Natural killer cell (primary cell): ENCODE results near the gene LRG1. TPM values are rescaled to one million over a fixed set of nuclear protein-coding genes. Genes with fewer than 3 reads are reported as not detected.
A peak's percentile ranks its signal among the peaks of the same experiment; 100 is the strongest.
"Not testable (repeated sequence)": the region's sequence is repeated elsewhere in the genome, so short reads cannot be mapped to it uniquely, and the experiment has no call there.

Source experiments
- ATAC-seq, 3 donors: fragments of 150-1000 bp in 2 of 3; fragments of 200-7000 bp in 1 of 3; cut with Tn5 transposase; 1 replicate in 1 of 3; 2 replicates in 2 of 3; pipeline ENCODE4 v1.10.0; 2021; ENCODE audit warnings: mild to moderate bottlenecking in 2 of 3, moderate library complexity in 2 of 3
- DNase-seq, 2 donors: peaks; one replicate each; pipeline versions ENCODE4 v3.0.0 to v3.0.0-alpha.2; 2013 to 2021; ENCODE audit warnings: mixed read lengths in 1 of 2
- H3K27ac ChIP-seq: one replicate; pipeline ENCODE4 v1.5.1; 2013; ENCODE audit warnings: mild to moderate bottlenecking, low read length
- H3K27me3 ChIP-seq: one replicate; pipeline ENCODE4 v1.6.1; 2013; ENCODE audit warnings: low read length; ENCODE audit not compliant: control insufficient read depth, insufficient read depth
- H3K36me3 ChIP-seq: one replicate; pipeline ENCODE4 v1.6.1; 2013; ENCODE audit warnings: low read length; ENCODE audit not compliant: control insufficient read depth, insufficient read depth
- H3K4me1 ChIP-seq: one replicate; pipeline ENCODE4 v1.6.1; 2013; ENCODE audit warnings: low read length; ENCODE audit not compliant: control insufficient read depth, insufficient read depth
- H3K4me3 ChIP-seq: one replicate; pipeline ENCODE4 v1.5.1; 2013; ENCODE audit warnings: low read length
- H3K9me3 ChIP-seq: one replicate; pipeline ENCODE4 v1.6.1; 2013; ENCODE audit warnings: low read length; ENCODE audit not compliant: control insufficient read depth, insufficient read depth
- H3K27ac Mint-ChIP-seq, 2 donors: one replicate each; pipeline ENCODE4 v1.8.0; 2022; ENCODE audit warnings: mild to moderate bottlenecking in 2 of 2, mixed read lengths in 2 of 2, moderate library complexity in 1 of 2
- H3K27me3 Mint-ChIP-seq, 2 donors: one replicate each; pipeline ENCODE4 v1.8.0; 2022; ENCODE audit warnings: low read depth in 2 of 2, mixed read lengths in 2 of 2
- H3K36me3 Mint-ChIP-seq: one replicate; pipeline ENCODE4 v1.8.0; 2022; ENCODE audit warnings: mixed read lengths
- H3K4me1 Mint-ChIP-seq, 2 donors: one replicate each; pipeline ENCODE4 v1.8.0; 2022; ENCODE audit warnings: mixed read lengths in 2 of 2
- H3K4me3 Mint-ChIP-seq: one replicate; pipeline ENCODE4 v1.8.0; 2022; ENCODE audit warnings: mild to moderate bottlenecking, moderate library complexity, mixed read lengths
- H3K9me3 Mint-ChIP-seq, 2 donors: one replicate each; pipeline ENCODE4 v1.8.0; 2022; ENCODE audit warnings: mixed read lengths in 2 of 2
- WGBS: methylation state at CpG from one replicate; pipeline ENCODE4 v1.1.7; 2013; ENCODE audit warnings: missing lambda C conversion rate; ENCODE audit not compliant: insufficient coverage; 5-methylcytosine and 5-hydroxymethylcytosine counted together
- intact Hi-C: fragments of 100-400 bp; cut with micrococcal nuclease; formaldehyde crosslinking; loops from one replicate; pipeline ENCODE4 v1.14.2; 2022
- total RNA-seq, 4 donors: library from RNA; stranded (reverse); fragments of 120-200 nt in 1 of 4; gene quantifications; one replicate each; pipeline versions ENCODE4 v1.2.3 to v1.2.4, GENCODE V29; 2013 to 2022
- TF ChIP-seq, protein P1 (sequence below): fragments of 200-600 bp; IDR thresholded peaks from one replicate; pipeline ENCODE4 v1.8.0; 2022; ENCODE audit warnings: antibody characterized with exemption

LRG1 gene
- total RNA-seq, 3 donors from 2014 or later (not counting 1 experiment from before 2014, with no cell fraction given) = 1.8 TPM; not detected in 2

DNA sequence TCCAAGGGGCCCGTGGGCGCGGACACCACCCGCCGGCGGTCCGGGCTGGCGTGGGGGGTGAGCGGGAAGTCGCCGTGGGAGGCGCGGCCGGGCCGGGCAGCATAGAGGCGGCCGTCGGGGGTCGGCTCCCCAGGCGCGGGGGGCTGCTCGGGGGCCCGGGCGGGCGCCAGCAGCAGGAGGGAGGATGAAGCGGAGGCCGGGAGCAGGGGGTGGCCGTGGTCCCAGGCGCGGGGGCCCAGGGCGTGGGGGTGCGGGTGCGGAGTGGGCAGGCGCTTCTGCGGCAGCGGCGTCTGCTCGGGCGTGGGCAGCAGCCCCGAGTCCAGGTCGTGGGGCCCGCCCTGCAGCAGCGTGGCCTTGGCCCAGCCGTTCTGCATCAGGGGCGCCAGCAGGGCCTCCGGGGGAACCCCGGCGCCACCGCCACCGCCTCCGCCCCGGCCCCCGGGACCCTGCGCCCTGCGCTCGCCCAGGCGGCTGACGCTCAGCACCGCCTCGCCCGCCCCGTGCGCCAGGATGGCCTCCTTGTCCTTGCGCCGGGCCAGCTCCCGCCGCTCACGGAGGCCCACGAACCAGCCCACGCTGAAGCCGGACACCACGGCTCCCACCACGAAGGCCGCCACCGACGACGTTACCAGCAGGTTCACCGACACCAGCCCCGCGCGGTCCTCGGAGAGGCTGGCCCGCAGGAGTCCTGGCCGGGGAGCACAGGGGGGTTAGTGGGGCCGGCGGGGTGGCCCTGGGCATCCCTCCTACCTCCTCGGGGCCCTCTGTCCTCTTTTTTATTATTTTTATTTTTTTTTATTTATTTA is 4.2 kb upstream of the LRG1 start:
- H3K4me1 ChIP-seq = peaks cover 13% of the 10 kb centered on the region
- Mint-ChIP-seq H3K27ac (no peak overlapping the region), H3K27me3 (peaks cover 0 to 7% of the 10 kb centered on the region in 2 donors), H3K36me3 (no peaks in the 10 kb centered on the region), H3K9me3 (peaks cover 0 to 2% of the 10 kb centered on the region in 2 donors), H3K4me3 (no peak overlapping the region), H3K4me1 (no peaks in the 10 kb centered on the region)
- H3K9me3 ChIP-seq = peaks cover 5% of the 10 kb centered on the region
- DNase-seq (no peak), ATAC-seq (no peak)
- H3K36me3 ChIP-seq = no peaks in the 10 kb centered on the region
- TF ChIP-seq, protein P1, sequence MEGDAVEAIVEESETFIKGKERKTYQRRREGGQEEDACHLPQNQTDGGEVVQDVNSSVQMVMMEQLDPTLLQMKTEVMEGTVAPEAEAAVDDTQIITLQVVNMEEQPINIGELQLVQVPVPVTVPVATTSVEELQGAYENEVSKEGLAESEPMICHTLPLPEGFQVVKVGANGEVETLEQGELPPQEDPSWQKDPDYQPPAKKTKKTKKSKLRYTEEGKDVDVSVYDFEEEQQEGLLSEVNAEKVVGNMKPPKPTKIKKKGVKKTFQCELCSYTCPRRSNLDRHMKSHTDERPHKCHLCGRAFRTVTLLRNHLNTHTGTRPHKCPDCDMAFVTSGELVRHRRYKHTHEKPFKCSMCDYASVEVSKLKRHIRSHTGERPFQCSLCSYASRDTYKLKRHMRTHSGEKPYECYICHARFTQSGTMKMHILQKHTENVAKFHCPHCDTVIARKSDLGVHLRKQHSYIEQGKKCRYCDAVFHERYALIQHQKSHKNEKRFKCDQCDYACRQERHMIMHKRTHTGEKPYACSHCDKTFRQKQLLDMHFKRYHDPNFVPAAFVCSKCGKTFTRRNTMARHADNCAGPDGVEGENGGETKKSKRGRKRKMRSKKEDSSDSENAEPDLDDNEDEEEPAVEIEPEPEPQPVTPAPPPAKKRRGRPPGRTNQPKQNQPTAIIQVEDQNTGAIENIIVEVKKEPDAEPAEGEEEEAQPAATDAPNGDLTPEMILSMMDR = no peak
- 95% methylated on average over 84 of the region's 87 CpGs for WGBS
- H3K27me3 ChIP-seq = no peaks in the 10 kb centered on the region
- no peak overlapping the region for H3K27ac ChIP-seq
- intact Hi-C loops = no loop called here
- H3K4me3 ChIP-seq = no peak overlapping the region

DNA sequence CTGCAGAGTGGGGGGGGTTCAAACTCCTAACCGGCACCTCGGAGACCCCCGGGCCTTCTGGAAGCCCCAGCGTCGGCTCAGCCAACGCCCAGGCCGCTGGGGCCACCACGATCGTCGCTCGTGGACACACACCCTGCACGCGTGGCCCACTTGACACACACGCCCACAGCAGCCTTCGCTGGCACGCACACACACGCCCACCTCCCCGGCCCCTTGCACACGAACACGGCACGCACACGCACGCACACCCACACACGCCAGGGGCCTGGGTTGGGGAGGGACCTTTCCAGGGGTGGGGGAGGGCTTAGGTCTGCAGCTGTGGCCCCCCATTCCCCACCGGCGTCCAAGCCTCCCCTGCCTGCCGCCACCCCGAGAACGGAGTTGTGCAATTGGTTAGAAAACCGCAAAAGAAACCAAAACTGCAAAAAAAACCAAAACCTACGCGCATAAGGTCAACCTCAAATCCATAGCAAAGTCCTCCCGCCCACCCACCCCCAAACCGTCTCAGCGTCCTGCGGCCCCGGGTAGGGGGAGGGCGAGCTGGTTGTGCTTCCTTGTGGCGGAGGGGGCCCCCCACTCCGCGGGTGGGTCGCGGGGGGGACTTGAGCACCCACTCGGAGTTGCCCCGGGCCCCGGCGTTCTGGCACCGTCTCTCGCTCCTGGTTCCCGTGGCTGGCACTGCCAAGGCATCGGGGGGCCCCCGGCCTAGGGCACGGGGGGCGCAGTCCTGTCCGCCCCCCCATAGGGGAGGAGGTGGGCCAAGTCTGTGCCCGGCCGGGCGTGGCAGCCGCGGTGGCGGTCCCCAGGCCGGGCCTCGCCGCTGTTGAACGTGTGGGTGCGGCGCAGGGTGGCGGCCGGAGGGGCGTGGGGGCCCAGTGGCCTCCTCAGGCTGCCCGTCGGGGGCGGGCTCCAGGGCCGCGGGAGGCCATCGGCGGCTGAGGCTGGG is 3.3 kb upstream of the LRG1 start:
- no peaks in the 10 kb centered on the region for H3K36me3 Mint-ChIP-seq
- DNase-seq = no peak
- H3K27ac Mint-ChIP-seq = no peak overlapping the region
- H3K4me3 Mint-ChIP-seq = no peak overlapping the region
- no peaks in the 10 kb centered on the region for H3K4me1 Mint-ChIP-seq
- TF ChIP-seq, protein P1 = no peak
- H3K9me3 Mint-ChIP-seq = peaks cover 0 to 2% of the 10 kb centered on the region in 2 donors
- WGBS = 72% methylated on average over 75 of the region's 77 CpGs
- intact Hi-C loops = no loop called here
- peaks cover 0 to 7% of the 10 kb centered on the region in 2 donors for H3K27me3 Mint-ChIP-seq
- H3K27ac ChIP-seq = peak overlapping the region; percentile 19
- no peak for ATAC-seq
- H3K27me3 ChIP-seq = no peaks in the 10 kb centered on the region
- no peak overlapping the region for H3K4me3 ChIP-seq
- H3K4me1 ChIP-seq = peaks cover 13% of the 10 kb centered on the region
- peaks cover 5% of the 10 kb centered on the region for H3K9me3 ChIP-seq
- no peaks in the 10 kb centered on the region for H3K36me3 ChIP-seq

DNA sequence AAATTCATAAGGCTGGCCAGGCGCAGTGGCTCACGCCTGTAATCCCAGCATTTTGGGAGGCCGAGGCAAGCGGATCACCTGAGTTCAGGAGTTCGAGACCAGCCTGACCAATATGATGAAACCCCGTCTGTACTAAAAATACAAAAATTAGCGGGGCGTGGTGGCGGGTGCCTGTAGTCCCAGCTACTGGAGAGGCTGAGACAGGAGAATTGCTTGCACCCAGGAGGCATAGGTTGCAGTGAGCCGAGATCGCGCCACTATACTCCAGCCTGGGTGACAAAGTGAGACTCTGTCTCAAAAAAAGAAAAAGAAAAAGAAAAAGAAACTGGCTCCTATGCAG is 1.9 kb upstream of the LRG1 start:
- H3K36me3 Mint-ChIP-seq, H3K9me3 ChIP-seq, ATAC-seq, H3K4me1 Mint-ChIP-seq, H3K27ac Mint-ChIP-seq, H3K4me3 Mint-ChIP-seq, intact Hi-C loops, H3K9me3 Mint-ChIP-seq, H3K4me3 ChIP-seq, H3K36me3 ChIP-seq, DNase-seq, H3K27me3 ChIP-seq, H3K27ac ChIP-seq, H3K27me3 Mint-ChIP-seq: not testable (repeated sequence)
- H3K4me1 ChIP-seq = peaks cover 13% of the 10 kb centered on the region
- WGBS = 93% methylated on average over 12 of the region's 12 CpGs
